ENCODE data around the gene MT1B. TPM values are rescaled to one million over a fixed set of nuclear protein-coding genes. Genes with fewer than 3 reads are reported as not detected.
"Not testable (repeated sequence)": the region's sequence is repeated elsewhere in the genome, so short reads cannot be mapped to it uniquely, and the experiment has no call there.

The MT1B gene
- total RNA-seq, 1 donor from 2014 or later: not detected

DNA sequence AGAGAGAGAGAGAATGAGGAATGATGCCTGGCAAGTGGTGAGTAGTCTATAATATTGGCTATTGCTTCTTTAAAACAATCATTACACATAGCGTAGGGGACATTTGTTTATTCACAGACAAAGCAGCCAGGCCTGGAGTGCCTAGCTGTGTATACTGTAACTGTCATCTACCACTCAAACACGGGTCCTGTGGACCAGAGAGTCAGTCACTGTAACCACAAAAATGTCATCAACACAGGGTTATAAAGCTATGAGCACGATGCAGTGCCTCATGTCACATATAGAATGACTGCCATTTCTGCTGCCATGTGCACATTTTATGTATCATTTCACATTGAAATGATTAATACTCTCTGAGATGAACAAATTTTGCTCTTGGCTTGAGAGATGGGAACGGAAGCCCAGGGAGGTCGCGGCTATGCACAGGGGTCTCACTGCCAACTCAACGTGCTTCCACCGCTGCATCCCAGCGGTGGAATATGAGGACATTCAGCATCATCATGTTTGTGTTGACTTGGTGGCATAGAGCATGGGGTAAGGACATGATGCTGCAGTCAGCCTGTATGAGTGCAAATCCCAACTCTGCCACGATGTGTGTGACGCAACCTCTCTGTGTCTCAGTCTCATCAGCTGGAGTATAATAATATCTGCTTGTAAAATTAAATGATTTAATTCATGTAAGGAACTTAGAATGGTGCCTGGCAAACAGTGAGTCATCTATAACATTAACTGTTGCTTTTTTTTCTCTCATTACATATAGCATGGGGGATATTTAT is 21.3 kb downstream of the MT1B start:
- H3K79me2 ChIP-seq (ENCODE audit: insufficient read depth, low read length): no peaks in the 10 kb centered on the region
- FAIRE-seq: no peak
- no peak overlapping the region for H3K27ac ChIP-seq (ENCODE audit: low read depth, low read length)
- H3K9me3 ChIP-seq (ENCODE audit: insufficient read depth, low read depth, low read length): peaks cover 2% of the 10 kb centered on the region
- H3K36me3 Mint-ChIP-seq (ENCODE audit: low read depth, unreplicated experiment): peaks cover 2% of the 10 kb centered on the region
- H3K27me3 Mint-ChIP-seq (ENCODE audit: low read depth, unreplicated experiment): peaks cover 95% of the 10 kb centered on the region
- no peak overlapping the region for H2AFZ ChIP-seq (ENCODE audit: low read depth, low read length)
- H3K4me1 ChIP-seq (ENCODE audit: insufficient read depth, low read length): peaks cover 9% of the 10 kb centered on the region
- H3K9ac ChIP-seq (ENCODE audit: low read length): no peak overlapping the region
- peaks cover 4% of the 10 kb centered on the region for H4K20me1 ChIP-seq (ENCODE audit: insufficient read depth, low read length)
- no peak overlapping the region for H3K4me2 ChIP-seq (ENCODE audit: low read length)
- no peaks in the 10 kb centered on the region for H3K36me3 ChIP-seq (ENCODE audit: insufficient read depth, low read length)
- H3K4me1 Mint-ChIP-seq (ENCODE audit: low read depth, unreplicated experiment): peaks cover 4% of the 10 kb centered on the region
- peaks cover 81% of the 10 kb centered on the region for H3K27me3 ChIP-seq (ENCODE audit: insufficient read depth, low read length)
- no peak for DNase-seq (ENCODE audit: low read depth)
- H3K4me3 Mint-ChIP-seq (ENCODE audit: unreplicated experiment): no peak overlapping the region
- H3K4me3 ChIP-seq (ENCODE audit: insufficient read depth, low read depth, low read length): no peak overlapping the region
- H3K9me3 Mint-ChIP-seq (ENCODE audit: unreplicated experiment): peaks cover 11% of the 10 kb centered on the region
- H3K27ac Mint-ChIP-seq (ENCODE audit: unreplicated experiment): no peak overlapping the region
- TF ChIP-seq, protein P1, sequence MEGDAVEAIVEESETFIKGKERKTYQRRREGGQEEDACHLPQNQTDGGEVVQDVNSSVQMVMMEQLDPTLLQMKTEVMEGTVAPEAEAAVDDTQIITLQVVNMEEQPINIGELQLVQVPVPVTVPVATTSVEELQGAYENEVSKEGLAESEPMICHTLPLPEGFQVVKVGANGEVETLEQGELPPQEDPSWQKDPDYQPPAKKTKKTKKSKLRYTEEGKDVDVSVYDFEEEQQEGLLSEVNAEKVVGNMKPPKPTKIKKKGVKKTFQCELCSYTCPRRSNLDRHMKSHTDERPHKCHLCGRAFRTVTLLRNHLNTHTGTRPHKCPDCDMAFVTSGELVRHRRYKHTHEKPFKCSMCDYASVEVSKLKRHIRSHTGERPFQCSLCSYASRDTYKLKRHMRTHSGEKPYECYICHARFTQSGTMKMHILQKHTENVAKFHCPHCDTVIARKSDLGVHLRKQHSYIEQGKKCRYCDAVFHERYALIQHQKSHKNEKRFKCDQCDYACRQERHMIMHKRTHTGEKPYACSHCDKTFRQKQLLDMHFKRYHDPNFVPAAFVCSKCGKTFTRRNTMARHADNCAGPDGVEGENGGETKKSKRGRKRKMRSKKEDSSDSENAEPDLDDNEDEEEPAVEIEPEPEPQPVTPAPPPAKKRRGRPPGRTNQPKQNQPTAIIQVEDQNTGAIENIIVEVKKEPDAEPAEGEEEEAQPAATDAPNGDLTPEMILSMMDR (IDR thresholded peaks at IDR 0.05; ENCODE audit: insufficient read depth, low read depth, low read length): no peak
- TF ChIP-seq EZH2 (IDR thresholded peaks at IDR 0.05; ENCODE audit: insufficient read depth, low read length): no peak

DNA sequence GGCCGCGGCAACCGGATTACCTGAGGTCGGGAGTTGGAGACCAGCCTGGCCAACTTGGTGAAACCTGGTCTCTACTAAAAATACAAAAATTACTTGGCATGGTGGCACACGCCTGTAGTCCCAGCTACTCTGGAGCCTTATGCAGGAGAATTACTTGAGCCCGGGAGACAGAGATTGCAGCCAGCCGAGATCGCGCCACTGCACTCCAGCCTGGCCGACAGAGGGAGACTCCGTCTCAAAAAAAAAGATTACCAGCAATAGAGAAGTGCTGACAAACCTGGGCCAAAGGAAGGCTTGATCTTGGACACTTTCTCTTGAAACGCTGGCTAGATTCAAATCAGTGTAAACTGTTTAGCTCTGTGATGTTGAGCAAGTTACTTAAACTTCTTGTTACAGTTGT is 22.2 kb downstream of the MT1B start:
- no peak overlapping the region for H3K4me2 ChIP-seq (ENCODE audit: low read length)
- Mint-ChIP-seq H3K27ac (ENCODE audit: unreplicated experiment) (no peak overlapping the region), H3K4me1 (ENCODE audit: low read depth, unreplicated experiment) (no peaks in the 10 kb centered on the region), H3K4me3 (ENCODE audit: unreplicated experiment) (no peak overlapping the region), H3K27me3 (ENCODE audit: low read depth, unreplicated experiment) (peaks cover 91% of the 10 kb centered on the region), H3K9me3 (ENCODE audit: unreplicated experiment) (peaks cover 3% of the 10 kb centered on the region), H3K36me3 (ENCODE audit: low read depth, unreplicated experiment) (peaks cover 2% of the 10 kb centered on the region)
- FAIRE-seq: no peak
- no peaks in the 10 kb centered on the region for H3K79me2 ChIP-seq (ENCODE audit: insufficient read depth, low read length)
- H3K36me3 ChIP-seq (ENCODE audit: insufficient read depth, low read length): no peaks in the 10 kb centered on the region
- H3K27ac ChIP-seq (ENCODE audit: low read depth, low read length): no peak overlapping the region
- H2AFZ ChIP-seq (ENCODE audit: low read depth, low read length): no peak overlapping the region
- no peaks in the 10 kb centered on the region for H3K9me3 ChIP-seq (ENCODE audit: insufficient read depth, low read depth, low read length)
- peaks cover 71% of the 10 kb centered on the region for H3K27me3 ChIP-seq (ENCODE audit: insufficient read depth, low read length)
- H3K9ac ChIP-seq (ENCODE audit: low read length): no peak overlapping the region
- H4K20me1 ChIP-seq (ENCODE audit: insufficient read depth, low read length): no peaks in the 10 kb centered on the region
- H3K4me3 ChIP-seq (ENCODE audit: insufficient read depth, low read depth, low read length): no peak overlapping the region
- TF ChIP-seq EZH2 (IDR thresholded peaks at IDR 0.05; ENCODE audit: insufficient read depth, low read length): no peak
- TF ChIP-seq, protein P1 (IDR thresholded peaks at IDR 0.05; ENCODE audit: insufficient read depth, low read depth, low read length): peak; percentile 62
- DNase-seq (ENCODE audit: low read depth): no peak
- H3K4me1 ChIP-seq (ENCODE audit: insufficient read depth, low read length): peaks cover 6% of the 10 kb centered on the region

DNA sequence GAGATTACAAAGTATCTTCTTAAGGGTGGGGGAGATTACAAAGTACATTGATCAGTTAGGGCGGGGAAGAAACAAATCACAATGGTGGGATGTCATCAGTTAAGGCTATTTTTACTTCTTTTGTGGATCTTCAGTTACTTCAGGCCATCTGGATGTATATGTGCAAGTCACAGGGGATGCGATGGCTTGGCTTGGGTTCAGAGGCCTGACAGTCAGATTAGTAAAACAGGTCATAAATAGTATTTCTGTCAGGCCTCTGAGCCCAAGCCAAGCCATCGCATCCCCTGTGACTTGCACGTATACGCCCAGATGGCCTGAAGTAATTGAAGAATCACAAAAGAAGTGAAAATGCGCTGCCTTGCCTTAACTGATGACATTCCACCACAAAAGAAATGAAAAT is 22.9 kb downstream of the MT1B start:
- not testable (repeated sequence) for FAIRE-seq; H3K36me3 Mint-ChIP-seq (ENCODE audit: low read depth, unreplicated experiment); H3K4me3 Mint-ChIP-seq (ENCODE audit: unreplicated experiment); H3K9ac ChIP-seq (ENCODE audit: low read length); H4K20me1 ChIP-seq (ENCODE audit: insufficient read depth, low read length); H3K9me3 Mint-ChIP-seq (ENCODE audit: unreplicated experiment); H3K4me1 Mint-ChIP-seq (ENCODE audit: low read depth, unreplicated experiment); H3K4me3 ChIP-seq (ENCODE audit: insufficient read depth, low read depth, low read length); H2AFZ ChIP-seq (ENCODE audit: low read depth, low read length); H3K4me1 ChIP-seq (ENCODE audit: insufficient read depth, low read length); H3K9me3 ChIP-seq (ENCODE audit: insufficient read depth, low read depth, low read length); H3K36me3 ChIP-seq (ENCODE audit: insufficient read depth, low read length); H3K4me2 ChIP-seq (ENCODE audit: low read length); H3K27ac Mint-ChIP-seq (ENCODE audit: unreplicated experiment); H3K79me2 ChIP-seq (ENCODE audit: insufficient read depth, low read length); H3K27ac ChIP-seq (ENCODE audit: low read depth, low read length); DNase-seq (ENCODE audit: low read depth)
- peaks cover 91% of the 10 kb centered on the region for H3K27me3 Mint-ChIP-seq (ENCODE audit: low read depth, unreplicated experiment)
- peaks cover 64% of the 10 kb centered on the region for H3K27me3 ChIP-seq (ENCODE audit: insufficient read depth, low read length)
